ENCODE results near the gene KCNMB1.

GRCh38 chr5:170341545-170341944 lies 47.6 kb downstream of the KCNMB1 start:
- TF ChIP-seq CTCF (IDR thresholded peaks at IDR 0.05 in 4 of 5, conservative IDR thresholded peaks at IDR 0.05 in 1 of 5): no peak
- TF ChIP-seq POLR2A (IDR thresholded peaks at IDR 0.05): no peak
